GM12892 (cell line): ENCODE data around the gene NCKIPSD.

ENCODE experiments used
- DNase-seq: peaks from one replicate; pipeline ENCODE4 v3.0.0; 2011; ENCODE audit not compliant: insufficient read length
- FAIRE-seq: peaks from 2 replicates; lab custom pipeline; 2011; peaks lifted over from hg19 to GRCh38; lab: Jason Lieb, UNC
- POLR2A ChIP-seq: IDR thresholded peaks from 2 replicates; pipeline ENCODE4 v1.6.1; 2011; ENCODE audit warnings: low read depth, low read length, control low read depth
- POLR2AphosphoS5 ChIP-seq: IDR thresholded peaks from 2 replicates; pipeline ENCODE4 v1.6.1; 2011; ENCODE audit warnings: low read depth, low read length, control low read depth
- TAF1 ChIP-seq: IDR thresholded peaks from 2 replicates; pipeline ENCODE4 v1.6.1; 2011; ENCODE audit warnings: low read depth, mild to moderate bottlenecking, control low read depth, low read length, borderline replicate concordance

The NCKIPSD gene

GRCh38 chr3:48635222-48636021, 50.3 kb downstream of the NCKIPSD start, which contains the start of gene SLC26A6:
Gene SLC26A6 (minus strand): TSS chr3:48635461. CDS start chr3:48635393, 68 bp downstream.
- DNase-seq (peak; percentile 100), FAIRE-seq (peak; percentile 99)
- TF ChIP-seq POLR2AphosphoS5 (0 out of 2 replicates have a peak, but pooled peaks have one; percentile 30), POLR2A (peak; percentile 34; the same call in 1 of the 2 replicates), TAF1 (no peak)

- TF ChIP-seq POLR2AphosphoS5, result no peak
- no peak for TF ChIP-seq TAF1
- TF ChIP-seq POLR2A, result no peak
- DNase-seq, result peak; percentile 77
Observed at GRCh38 chr3:48634661-48635221, 51.0 kb downstream of the NCKIPSD start.

GRCh38 chr3:48633743-48634142, 52.0 kb downstream of the NCKIPSD start:
- FAIRE-seq, result no peak
- DNase-seq, result no peak
- no peak for TF ChIP-seq TAF1
- no peak for TF ChIP-seq POLR2A
- no peak for TF ChIP-seq POLR2AphosphoS5

More at GRCh38 chr3:48634661-48635221, 51.0 kb downstream of the NCKIPSD start:
- peak; percentile 9 for FAIRE-seq

- TF ChIP-seq POLR2A, result no peak
- TF ChIP-seq POLR2AphosphoS5, result no peak
- no peak for TF ChIP-seq TAF1
- FAIRE-seq (no peak), DNase-seq (no peak)
Observed at GRCh38 chr3:48633256-48633655, 52.5 kb downstream of the NCKIPSD start.

- FAIRE-seq, result no peak
Observed at GRCh38 chr3:48631516-48632448, 53.9 kb downstream of the NCKIPSD start.

GRCh38 chr3:48630833-48631232, 54.9 kb downstream of the NCKIPSD start:
- TF ChIP-seq TAF1, result no peak
- TF ChIP-seq POLR2AphosphoS5, result no peak
- DNase-seq (no peak), FAIRE-seq (no peak)

More at GRCh38 chr3:48631516-48632448, 53.9 kb downstream of the NCKIPSD start:
- no peak for TF ChIP-seq TAF1
- no peak for TF ChIP-seq POLR2AphosphoS5
- no peak for TF ChIP-seq POLR2A
- DNase-seq, result no peak

GRCh38 chr3:48630407-48630806, 55.3 kb downstream of the NCKIPSD start:
- no peak for FAIRE-seq
- no peak for DNase-seq
- no peak for TF ChIP-seq TAF1
- TF ChIP-seq POLR2AphosphoS5, result no peak
- TF ChIP-seq POLR2A, result no peak

GRCh38 chr3:48629894-48630293, 55.8 kb downstream of the NCKIPSD start:
- TF ChIP-seq POLR2A, result no peak
- no peak for TF ChIP-seq TAF1
- no peak for TF ChIP-seq POLR2AphosphoS5
- DNase-seq (no peak), FAIRE-seq (no peak)

GRCh38 chr3:48628277-48629017, 57.3 kb downstream of the NCKIPSD start:
- FAIRE-seq (no peak), DNase-seq (no peak)

GRCh38 chr3:48625600-48625999, 60.1 kb downstream of the NCKIPSD start:
- FAIRE-seq (no peak), DNase-seq (no peak)
- TF ChIP-seq TAF1, result no peak
- no peak for TF ChIP-seq POLR2AphosphoS5
- TF ChIP-seq POLR2A, result no peak

More at GRCh38 chr3:48628277-48629017, 57.3 kb downstream of the NCKIPSD start:
- no peak for TF ChIP-seq POLR2A

- TF ChIP-seq TAF1 (no peak), POLR2AphosphoS5 (no peak), POLR2A (no peak)
- FAIRE-seq (no peak), DNase-seq (no peak)
Observed at GRCh38 chr3:48624767-48625166, 60.9 kb downstream of the NCKIPSD start.
